Effector CD8-positive, alpha-beta T cell (primary cell): ENCODE measurements around the gene AKT3.
"Not testable (repeated sequence)": the region's sequence is repeated elsewhere in the genome, so short reads cannot be mapped to it uniquely, and the experiment has no call there.

Source experiments
- DNase-seq: peaks from one replicate; lab custom pipeline; 2025; lab: John Stamatoyannopoulos, UW

AKT3 gene

GRCh38 chr1:243842161-243842560 is 7.9 kb downstream of the AKT3 start:
- no peak for DNase-seq

DNA sequence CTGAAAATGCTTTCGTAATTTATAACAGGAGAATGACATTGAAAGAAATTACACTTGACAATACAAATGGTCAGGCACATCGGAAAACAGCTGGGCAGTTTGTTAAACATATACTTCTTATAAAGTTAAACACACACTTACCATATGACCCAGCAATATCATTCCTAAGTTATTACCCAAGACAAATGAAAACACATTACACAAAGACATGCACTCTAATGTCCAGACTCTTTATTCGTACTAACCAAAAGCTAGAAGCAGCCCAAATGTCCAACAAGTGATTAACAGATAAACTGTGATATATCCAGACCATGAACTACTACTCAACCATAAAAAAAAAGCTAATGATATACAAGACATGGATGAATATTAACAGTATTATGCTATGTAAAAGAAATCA is 8.5 kb downstream of the AKT3 start:
- no peak for DNase-seq

DNA sequence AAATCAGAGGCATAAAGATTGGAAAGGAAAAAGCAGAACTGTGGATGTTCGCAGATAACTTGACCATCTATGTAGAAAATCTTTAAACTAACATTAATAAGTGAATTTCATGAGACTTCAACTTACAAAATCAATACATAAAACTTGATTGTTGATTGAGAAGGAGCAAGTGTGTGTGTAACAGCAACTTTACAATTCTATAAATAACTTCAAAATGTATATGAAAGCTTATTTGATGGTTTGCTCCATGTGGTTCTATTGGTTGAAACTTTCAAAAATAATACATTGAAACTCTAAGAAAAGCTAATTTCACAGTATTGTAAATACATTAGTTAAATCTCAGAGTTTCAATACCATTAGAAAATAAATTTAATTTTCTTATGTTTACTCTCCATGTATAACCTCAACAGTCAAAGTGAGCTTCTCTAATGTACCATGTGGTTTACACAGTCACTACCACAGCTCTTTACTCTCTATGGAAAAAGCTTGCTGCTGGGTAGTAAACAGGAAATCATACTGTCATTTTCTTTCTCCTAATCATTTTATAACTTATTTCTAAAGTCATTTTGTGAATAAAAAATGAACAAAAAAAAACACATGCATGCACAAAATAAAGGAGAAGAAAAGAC is 12.0 kb downstream of the AKT3 start:
- DNase-seq: no peak

DNA sequence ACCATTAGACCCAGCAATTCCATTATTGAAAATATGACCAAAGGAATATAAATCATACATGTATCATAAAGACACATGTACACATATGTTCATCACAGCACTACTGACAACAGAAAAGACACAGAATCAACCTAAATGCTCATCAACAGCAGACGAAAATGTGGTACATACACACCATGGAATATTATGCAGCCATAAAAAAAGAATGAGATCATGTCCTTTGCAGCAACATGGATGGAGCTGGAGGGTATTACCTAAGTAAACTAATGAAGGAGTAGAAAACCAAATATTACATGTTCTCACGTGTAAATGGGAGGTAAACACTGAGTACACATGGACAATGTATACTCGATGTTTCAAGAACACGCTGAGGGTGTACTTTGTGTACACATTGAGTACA is 15.9 kb downstream of the AKT3 start:
- DNase-seq: no peak

GRCh38 chr1:243831463-243831862 is 18.6 kb downstream of the AKT3 start:
- DNase-seq: no peak

- no peak for DNase-seq
These were observed 22.8 kb downstream of the AKT3 start for GRCh38 chr1:243827206-243827605.

DNA sequence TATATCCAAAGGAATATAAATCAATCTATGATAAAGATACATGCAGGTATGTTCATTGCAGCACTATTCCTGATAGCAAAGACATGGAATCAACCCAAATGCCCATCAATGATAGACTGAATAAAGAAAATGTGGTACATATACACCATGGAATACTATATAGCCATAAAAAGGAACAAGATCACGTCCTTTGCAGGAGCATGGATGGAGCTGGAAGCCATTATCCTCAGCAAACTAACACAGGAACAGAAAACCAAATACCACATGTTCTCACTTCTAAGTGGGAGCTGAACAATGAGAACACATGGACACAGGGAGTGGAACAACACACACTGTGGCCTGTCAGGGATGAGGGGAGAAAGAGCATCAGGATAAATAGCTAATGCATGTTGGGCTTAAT is 25.1 kb downstream of the AKT3 start:
- not testable (repeated sequence) for DNase-seq

DNA sequence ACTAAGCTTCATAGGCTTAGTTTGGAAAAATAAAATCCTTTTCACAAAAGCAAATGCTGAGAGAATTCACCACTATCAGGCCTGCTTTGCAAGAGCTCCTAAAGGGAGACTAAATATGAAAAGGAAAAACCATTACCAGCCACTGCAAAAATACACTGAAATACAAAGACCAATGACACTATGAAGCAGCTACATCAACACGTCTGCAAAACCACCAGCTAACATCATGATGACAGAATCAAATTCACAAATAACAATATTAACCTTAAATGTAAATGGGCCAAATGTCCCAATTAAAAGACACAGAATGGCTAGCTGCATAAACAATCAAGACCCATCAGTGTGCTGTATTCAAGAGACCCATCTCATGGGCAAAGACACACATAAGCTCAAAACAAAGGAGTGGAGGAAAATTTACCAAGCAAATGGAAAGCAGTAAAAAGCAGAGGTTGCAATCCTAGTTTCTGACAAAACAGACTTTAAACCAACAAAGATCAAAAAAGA is 28.8 kb downstream of the AKT3 start:
- DNase-seq: no peak

DNA sequence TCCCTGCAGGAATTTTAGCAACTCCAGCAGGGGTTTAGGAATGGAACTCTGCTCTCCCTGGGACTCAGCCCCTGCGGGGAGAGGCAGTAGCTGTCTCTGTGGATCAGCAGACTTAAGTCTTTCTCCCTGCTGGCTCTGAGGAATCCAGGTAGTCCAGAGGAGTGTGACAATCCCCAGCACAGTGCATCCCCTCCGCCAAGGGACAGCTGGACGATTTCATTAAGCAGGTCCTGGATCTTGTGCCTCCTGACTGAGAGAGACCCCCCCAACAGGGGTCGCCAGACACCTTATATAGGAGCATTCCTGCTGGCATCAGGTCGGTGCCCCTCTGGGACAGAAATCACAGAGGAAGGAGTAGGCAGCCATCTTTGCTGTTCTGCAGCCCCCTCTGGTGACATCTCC is 30.6 kb downstream of the AKT3 start:
- no peak for DNase-seq

DNA sequence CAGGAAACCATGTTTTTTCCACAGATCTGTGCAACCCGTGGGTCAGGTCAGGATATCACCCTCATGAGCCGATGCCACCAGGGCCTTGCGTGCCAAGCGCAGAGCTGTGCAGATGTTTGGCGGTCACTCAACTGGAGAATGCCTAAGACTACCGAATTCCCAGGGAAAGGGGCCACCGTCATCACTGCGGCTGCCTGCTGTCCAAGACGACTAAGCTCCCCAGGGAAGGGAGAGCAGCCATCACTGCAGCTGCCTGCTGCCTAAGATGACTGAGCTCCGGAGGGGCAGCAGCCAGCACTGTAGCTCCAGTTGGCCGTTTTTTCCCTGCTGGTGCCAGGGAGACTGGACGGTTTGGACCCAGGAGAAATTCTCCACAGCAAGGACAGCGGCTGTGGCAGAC is 31.1 kb downstream of the AKT3 start:
- DNase-seq: no peak

- no peak for DNase-seq
These were observed 35.3 kb downstream of the AKT3 start for GRCh38 chr1:243814718-243815117.

GRCh38 chr1:243807346-243807745 is 42.7 kb downstream of the AKT3 start:
- not testable (repeated sequence) for DNase-seq

DNA sequence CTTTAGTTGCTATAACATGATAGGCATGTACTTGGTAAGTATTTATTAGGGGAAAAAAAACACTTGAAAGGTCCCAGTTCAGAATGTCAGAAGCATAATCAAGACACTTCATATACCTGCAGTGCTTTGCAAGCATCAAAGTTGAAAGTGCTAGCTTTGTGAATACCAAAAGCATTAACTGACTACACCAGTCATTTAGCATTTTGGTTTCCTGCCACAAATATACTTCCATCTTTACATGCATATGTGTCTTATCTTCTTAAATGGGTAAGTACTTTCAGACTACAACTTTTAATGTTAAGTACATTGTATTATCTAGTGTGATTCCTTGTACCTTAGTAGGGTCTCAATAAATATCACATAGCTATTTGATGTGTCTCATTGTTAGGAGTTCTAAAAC is 43.7 kb downstream of the AKT3 start:
- no peak for DNase-seq

DNA sequence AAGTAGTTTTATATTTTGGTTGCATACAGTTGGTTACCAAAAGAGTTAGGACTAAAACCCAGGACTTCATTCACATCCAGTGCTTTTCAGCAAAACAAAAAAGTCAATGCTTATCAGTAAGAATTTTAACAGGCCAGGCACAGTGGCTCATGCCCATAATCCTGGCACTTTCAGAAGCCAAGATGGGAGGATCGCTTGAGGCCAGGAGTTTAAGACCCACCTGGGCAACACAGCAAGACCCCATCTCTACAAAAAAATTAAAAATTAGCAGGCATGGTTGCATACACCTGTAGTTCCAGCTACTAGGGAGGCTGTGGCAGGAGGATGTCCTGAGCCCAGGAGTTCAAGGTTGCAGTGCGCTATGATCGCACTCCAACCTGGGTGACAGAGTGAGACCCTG is 47.3 kb downstream of the AKT3 start:
- DNase-seq: no peak

- DNase-seq: no peak
These were observed 48.7 kb downstream of the AKT3 start for GRCh38 chr1:243801378-243801777.

DNA sequence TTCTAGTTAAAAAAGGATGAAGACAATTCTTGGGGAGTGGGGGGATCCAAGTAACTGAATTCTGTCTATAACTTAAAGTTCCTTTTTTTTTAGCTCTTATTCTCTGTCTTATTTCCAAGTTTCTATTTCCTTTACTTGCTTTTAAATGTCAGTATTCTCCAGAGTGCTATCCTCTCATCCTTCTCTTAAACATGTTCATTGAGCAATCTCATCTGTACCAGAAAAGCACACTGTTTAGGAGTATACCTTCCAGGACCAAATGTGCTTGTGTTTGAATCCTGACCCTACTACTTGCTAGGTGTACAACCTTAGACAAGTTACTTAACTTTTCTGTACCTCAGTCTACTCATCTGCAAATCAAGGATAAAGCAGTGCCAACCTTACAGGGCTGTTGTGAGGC is 50.1 kb downstream of the AKT3 start:
- DNase-seq: no peak

DNA sequence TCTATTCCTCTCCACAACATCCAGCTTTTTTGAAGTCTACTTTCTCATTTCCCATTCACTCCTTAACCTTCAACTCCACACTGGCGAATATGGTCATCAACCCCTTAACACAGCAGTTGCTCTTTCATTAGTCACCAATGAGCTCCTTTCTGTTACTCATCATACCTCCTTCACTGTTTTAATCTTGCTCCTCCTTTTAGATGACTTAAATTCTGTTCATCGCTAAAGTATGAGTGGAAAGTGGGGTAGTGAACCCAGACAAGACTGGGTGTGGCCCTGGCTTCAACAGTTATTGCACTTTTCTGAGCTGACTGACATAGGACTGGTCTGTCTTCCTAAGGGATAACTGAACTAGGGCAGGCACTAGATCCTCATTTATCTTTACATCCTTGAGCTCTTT is 51.3 kb downstream of the AKT3 start:
- DNase-seq: no peak

DNA sequence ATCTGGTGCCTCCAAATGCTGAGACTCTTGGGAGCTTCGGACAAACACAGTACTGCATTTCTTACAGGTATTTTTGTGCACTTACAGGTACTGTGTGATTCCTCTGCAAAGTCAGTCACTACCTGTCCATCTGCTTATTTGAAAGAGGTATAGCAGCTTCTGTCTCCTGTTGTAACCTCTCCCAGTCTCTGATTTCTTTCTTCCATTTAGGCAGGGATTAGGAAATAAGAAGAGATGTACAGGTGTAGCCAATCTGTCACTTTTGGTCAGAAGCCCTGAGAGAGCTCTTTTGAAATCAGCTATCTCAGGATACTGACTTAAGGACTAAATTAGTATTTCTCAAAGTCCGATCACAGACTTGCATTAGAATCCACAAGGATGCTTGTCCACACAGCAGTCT is 54.0 kb downstream of the AKT3 start:
- no peak for DNase-seq

- DNase-seq: no peak
These were observed 56.7 kb downstream of the AKT3 start for GRCh38 chr1:243793298-243793697.

- no peak for DNase-seq
These were observed 57.2 kb downstream of the AKT3 start for GRCh38 chr1:243792891-243793290.

DNA sequence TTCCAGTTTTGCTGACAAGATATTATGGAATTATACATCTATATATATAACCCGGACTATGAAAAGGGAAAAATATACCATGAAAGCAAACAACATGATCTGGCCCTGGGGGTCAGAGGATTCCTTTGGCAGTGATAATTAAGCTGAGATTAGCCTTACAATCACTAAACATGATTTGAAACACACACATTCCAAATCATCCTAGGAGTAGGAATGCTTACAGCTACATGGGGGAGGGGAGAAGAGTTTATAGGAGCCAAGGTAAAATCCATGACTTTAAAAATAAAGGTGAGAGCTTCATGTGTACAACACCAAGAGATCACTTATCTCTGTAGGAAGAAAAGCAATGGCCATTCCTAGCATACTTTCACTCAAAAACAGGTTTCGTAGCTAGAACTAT is 57.6 kb downstream of the AKT3 start:
- DNase-seq: no peak

GRCh38 chr1:243791586-243792267 is 58.3 kb downstream of the AKT3 start:
- no peak for DNase-seq

- no peak for DNase-seq
These were observed 59.6 kb downstream of the AKT3 start for GRCh38 chr1:243790404-243790803.

- no peak for DNase-seq
These were observed 63.5 kb downstream of the AKT3 start for GRCh38 chr1:243786531-243786930.
